Measurements from ENCODE around the gene LRCH3. TPM values are rescaled to one million over a fixed set of nuclear protein-coding genes. Genes with fewer than 3 reads are reported as not detected.
A peak's percentile ranks its signal among the peaks of the same experiment; 100 is the strongest.

The LRCH3 gene
- polyA plus RNA-seq, 1 donor from 2014 or later: 41.4 TPM

DNA sequence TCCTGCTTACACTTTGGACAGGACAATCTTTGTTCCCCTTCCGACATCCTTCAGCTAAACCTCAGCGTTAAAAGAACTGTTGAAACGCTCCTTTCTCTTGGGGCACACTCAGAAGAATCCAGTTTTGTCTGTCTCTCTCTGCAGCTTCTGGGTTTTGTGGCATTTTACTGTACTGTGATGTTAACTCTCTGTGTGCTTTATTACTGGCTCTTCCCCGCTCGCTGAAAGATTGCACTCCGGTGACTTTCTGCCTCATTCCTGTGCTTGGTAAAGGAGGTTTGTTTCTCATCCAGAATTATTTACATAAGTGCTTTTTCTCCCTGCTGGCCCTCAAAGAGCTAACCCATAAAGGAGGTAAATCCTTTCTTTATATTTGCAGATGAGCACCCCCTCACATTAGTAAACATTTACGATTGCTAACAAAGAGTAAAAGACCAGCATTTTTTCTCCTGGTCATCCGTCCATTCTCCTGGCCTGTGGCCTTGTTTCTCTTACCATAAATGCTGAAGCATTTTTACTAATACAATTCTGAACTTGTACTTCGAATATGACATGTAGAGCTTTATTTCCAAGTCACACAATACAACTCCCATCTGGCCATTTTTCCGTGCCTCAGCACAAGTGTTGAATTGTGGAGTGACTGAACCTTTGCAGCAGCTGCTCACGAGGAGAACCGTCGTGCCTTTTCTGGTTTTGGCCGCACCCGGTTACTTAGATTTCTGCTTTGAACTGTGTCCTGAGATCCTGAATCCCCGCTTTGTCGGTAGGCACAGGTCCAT lies 89.6 kb downstream of the LRCH3 start:
- Histone ChIP-seq H3K9ac (ENCODE audit: low read length) (no peak overlapping the region), H3K4me3 (ENCODE audit: low read length) (no peak overlapping the region), H3K27me3 (ENCODE audit: insufficient read depth, low read depth, low read length) (no peaks in the 10 kb centered on the region), H2AFZ (ENCODE audit: low read depth, low read length) (no peak overlapping the region), H3K27ac (ENCODE audit: low read length) (peak overlapping the region; percentile 56), H3K9me2 (ENCODE audit: insufficient read depth, low read length) (no peaks in the 10 kb centered on the region), H3K4me2 (ENCODE audit: low read length) (no peak overlapping the region), H3K79me2 (replicated peaks; ENCODE audit: insufficient read depth, low read length) (no peaks in the 10 kb centered on the region), H3F3A (ENCODE audit: insufficient read depth, low read length, poor library complexity, severe bottlenecking) (no peaks in the 10 kb centered on the region), H3K36me3 (ENCODE audit: insufficient read depth, low read length) (no peaks in the 10 kb centered on the region), H4K20me1 (ENCODE audit: insufficient read depth) (no peaks in the 10 kb centered on the region), H3K9me3 (ENCODE audit: low read length) (no peaks in the 10 kb centered on the region)
- TF ChIP-seq EP300 (conservative IDR thresholded peaks at IDR 0.05; ENCODE audit: poor library complexity, severe bottlenecking) (no peak), MXI1 (conservative IDR thresholded peaks at IDR 0.05; ENCODE audit: poor library complexity, severe bottlenecking) (no peak), SMC3 (conservative IDR thresholded peaks at IDR 0.05; ENCODE audit: poor library complexity) (no peak), EZH2 (IDR thresholded peaks at IDR 0.05; ENCODE audit: borderline replicate concordance, insufficient read depth, low read length, poor library complexity, severe bottlenecking) (no peak), POLR2AphosphoS5 (IDR thresholded peaks at IDR 0.05) (no peak), RAD21 (conservative IDR thresholded peaks at IDR 0.05) (no peak), TAF1 (IDR thresholded peaks at IDR 0.05; ENCODE audit: low read depth) (no peak)
- TF ChIP-seq, protein P1, sequence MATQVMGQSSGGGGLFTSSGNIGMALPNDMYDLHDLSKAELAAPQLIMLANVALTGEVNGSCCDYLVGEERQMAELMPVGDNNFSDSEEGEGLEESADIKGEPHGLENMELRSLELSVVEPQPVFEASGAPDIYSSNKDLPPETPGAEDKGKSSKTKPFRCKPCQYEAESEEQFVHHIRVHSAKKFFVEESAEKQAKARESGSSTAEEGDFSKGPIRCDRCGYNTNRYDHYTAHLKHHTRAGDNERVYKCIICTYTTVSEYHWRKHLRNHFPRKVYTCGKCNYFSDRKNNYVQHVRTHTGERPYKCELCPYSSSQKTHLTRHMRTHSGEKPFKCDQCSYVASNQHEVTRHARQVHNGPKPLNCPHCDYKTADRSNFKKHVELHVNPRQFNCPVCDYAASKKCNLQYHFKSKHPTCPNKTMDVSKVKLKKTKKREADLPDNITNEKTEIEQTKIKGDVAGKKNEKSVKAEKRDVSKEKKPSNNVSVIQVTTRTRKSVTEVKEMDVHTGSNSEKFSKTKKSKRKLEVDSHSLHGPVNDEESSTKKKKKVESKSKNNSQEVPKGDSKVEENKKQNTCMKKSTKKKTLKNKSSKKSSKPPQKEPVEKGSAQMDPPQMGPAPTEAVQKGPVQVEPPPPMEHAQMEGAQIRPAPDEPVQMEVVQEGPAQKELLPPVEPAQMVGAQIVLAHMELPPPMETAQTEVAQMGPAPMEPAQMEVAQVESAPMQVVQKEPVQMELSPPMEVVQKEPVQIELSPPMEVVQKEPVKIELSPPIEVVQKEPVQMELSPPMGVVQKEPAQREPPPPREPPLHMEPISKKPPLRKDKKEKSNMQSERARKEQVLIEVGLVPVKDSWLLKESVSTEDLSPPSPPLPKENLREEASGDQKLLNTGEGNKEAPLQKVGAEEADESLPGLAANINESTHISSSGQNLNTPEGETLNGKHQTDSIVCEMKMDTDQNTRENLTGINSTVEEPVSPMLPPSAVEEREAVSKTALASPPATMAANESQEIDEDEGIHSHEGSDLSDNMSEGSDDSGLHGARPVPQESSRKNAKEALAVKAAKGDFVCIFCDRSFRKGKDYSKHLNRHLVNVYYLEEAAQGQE (IDR thresholded peaks at IDR 0.05; ENCODE audit: borderline replicate concordance): no peak
- TF ChIP-seq, protein P2, sequence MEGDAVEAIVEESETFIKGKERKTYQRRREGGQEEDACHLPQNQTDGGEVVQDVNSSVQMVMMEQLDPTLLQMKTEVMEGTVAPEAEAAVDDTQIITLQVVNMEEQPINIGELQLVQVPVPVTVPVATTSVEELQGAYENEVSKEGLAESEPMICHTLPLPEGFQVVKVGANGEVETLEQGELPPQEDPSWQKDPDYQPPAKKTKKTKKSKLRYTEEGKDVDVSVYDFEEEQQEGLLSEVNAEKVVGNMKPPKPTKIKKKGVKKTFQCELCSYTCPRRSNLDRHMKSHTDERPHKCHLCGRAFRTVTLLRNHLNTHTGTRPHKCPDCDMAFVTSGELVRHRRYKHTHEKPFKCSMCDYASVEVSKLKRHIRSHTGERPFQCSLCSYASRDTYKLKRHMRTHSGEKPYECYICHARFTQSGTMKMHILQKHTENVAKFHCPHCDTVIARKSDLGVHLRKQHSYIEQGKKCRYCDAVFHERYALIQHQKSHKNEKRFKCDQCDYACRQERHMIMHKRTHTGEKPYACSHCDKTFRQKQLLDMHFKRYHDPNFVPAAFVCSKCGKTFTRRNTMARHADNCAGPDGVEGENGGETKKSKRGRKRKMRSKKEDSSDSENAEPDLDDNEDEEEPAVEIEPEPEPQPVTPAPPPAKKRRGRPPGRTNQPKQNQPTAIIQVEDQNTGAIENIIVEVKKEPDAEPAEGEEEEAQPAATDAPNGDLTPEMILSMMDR (IDR thresholded peaks at IDR 0.05; ENCODE audit: poor library complexity, severe bottlenecking): no peak

DNA sequence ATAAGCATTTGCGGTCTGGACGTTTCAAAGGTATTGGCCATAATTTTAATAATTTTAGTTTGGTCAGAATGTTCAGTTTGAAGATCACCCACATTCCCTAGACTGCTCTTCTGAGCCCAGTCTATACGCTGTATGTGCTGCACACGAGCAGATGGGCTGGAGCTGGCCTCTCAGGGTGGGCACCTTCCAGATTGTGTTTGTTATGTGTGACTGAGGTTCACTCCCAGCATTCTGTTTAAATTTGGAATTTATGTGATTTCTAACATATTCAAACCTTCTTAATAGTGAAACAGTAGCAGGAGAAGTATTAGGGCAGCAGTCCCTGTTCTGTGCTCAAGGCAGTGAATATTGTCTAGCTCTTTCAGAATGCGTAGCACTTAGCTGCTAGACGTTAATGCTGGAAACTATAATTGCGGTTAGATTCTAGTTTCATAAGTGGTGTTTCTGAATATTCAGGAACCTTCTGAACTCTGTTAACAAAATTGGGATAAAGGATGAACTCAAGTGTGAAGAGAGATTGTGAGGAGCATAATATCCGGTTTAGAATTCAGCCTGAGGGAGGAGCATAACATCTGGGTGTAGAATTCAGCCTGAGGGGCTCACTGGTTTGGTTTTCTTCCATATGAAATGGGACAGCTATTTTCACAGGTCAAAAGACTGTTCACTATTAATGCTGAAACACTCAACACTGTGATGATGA lies 90.4 kb downstream of the LRCH3 start:
- no peak overlapping the region for H3K4me2 ChIP-seq (ENCODE audit: low read length)
- no peak overlapping the region for H3K27ac ChIP-seq (ENCODE audit: low read length)
- H4K20me1 ChIP-seq (ENCODE audit: insufficient read depth): no peaks in the 10 kb centered on the region
- no peaks in the 10 kb centered on the region for H3K9me2 ChIP-seq (ENCODE audit: insufficient read depth, low read length)
- no peaks in the 10 kb centered on the region for H3F3A ChIP-seq (ENCODE audit: insufficient read depth, low read length, poor library complexity, severe bottlenecking)
- H2AFZ ChIP-seq (ENCODE audit: low read depth, low read length): no peak overlapping the region
- no peak for TF ChIP-seq MXI1 (conservative IDR thresholded peaks at IDR 0.05; ENCODE audit: poor library complexity, severe bottlenecking)
- no peak for TF ChIP-seq POLR2AphosphoS5 (IDR thresholded peaks at IDR 0.05)
- TF ChIP-seq EZH2 (IDR thresholded peaks at IDR 0.05; ENCODE audit: borderline replicate concordance, insufficient read depth, low read length, poor library complexity, severe bottlenecking): no peak
- no peak for TF ChIP-seq TAF1 (IDR thresholded peaks at IDR 0.05; ENCODE audit: low read depth)
- no peak for TF ChIP-seq SMC3 (conservative IDR thresholded peaks at IDR 0.05; ENCODE audit: poor library complexity)
- TF ChIP-seq, protein P2 (IDR thresholded peaks at IDR 0.05; ENCODE audit: poor library complexity, severe bottlenecking): no peak
- no peak for TF ChIP-seq EP300 (conservative IDR thresholded peaks at IDR 0.05; ENCODE audit: poor library complexity, severe bottlenecking)
- TF ChIP-seq, protein P1 (IDR thresholded peaks at IDR 0.05; ENCODE audit: borderline replicate concordance): no peak
- TF ChIP-seq RAD21 (conservative IDR thresholded peaks at IDR 0.05): no peak
- no peak overlapping the region for H3K4me3 ChIP-seq (ENCODE audit: low read length)
- no peak overlapping the region for H3K9ac ChIP-seq (ENCODE audit: low read length)
- no peaks in the 10 kb centered on the region for H3K79me2 ChIP-seq (replicated peaks; ENCODE audit: insufficient read depth, low read length)
- H3K9me3 ChIP-seq (ENCODE audit: low read length): no peaks in the 10 kb centered on the region
- H3K36me3 ChIP-seq (ENCODE audit: insufficient read depth, low read length): no peaks in the 10 kb centered on the region
- H3K27me3 ChIP-seq (ENCODE audit: insufficient read depth, low read depth, low read length): no peaks in the 10 kb centered on the region

Data from neural cell (in vitro differentiated cells).